HCT116 (cell line): ENCODE results near the gene MYO10. TPM values are rescaled to one million over a fixed set of nuclear protein-coding genes. Genes with fewer than 3 reads are reported as not detected.

ENCODE experiments used
- ATAC-seq: fragments of 200-7000 bp; cut with Tn5 transposase; 2 replicates; pipeline ENCODE4 v1.9.1; 2020; ENCODE audit warnings: mild to moderate bottlenecking, moderate library complexity
- BruUV-seq: library from RNA; stranded (reverse); fragments of 400-500 nt; replicated peaks from 2 replicates; lab custom pipeline; 2021; lab: Mats Ljungman, UMichigan
- CTCF ChIA-PET: fragments of 300-600 bp; sonication (Branson Sonifier 250); formaldehyde crosslinking; loops from one replicate; lab custom pipeline; 2021; ENCODE audit warnings: antibody characterized with exemption; lab: Charles Lee
- POLR2A ChIA-PET: fragments of 300-600, 350-600 bp; sonication (Branson Sonifier 250); formaldehyde crosslinking; loops from one replicate; lab custom pipeline; 2021; ENCODE audit warnings: antibody characterized with exemption; lab: Charles Lee
- RAD21 ChIA-PET, 2 experiments: fragments of 300-600 bp; sonication (Branson Sonifier 250); formaldehyde crosslinking; loops; one replicate each; lab custom pipeline; 2023; ENCODE audit warnings: low total read pairs in 2 of 2; ENCODE audit not compliant: uncharacterized antibody in 2 of 2, unreplicated experiment in 2 of 2, low non-redundant PET in 1 of 2; lab: Charles Lee
- DNase-seq: peaks from one replicate; pipeline ENCODE4 v3.0.0-alpha.2; 2010; ENCODE audit warnings: low read depth, low spot score
- H2AFZ ChIP-seq: fragments of 200-600 bp; shearing (Covaris generic), sonication (generic); 2 replicates; pipeline ENCODE4 v1.6.1; 2017; ENCODE audit warnings: low read depth, mixed run types, mixed read lengths, antibody characterized with exemption, low read length; ENCODE audit not compliant: poor library complexity, severe bottlenecking
- H3K27ac ChIP-seq: 2 replicates; pipeline ENCODE4 v1.5.1; 2012; ENCODE audit warnings: low read depth, low read length
- H3K27me3 ChIP-seq: fragments of 200-600 bp; sonication (generic); 2 replicates; pipeline ENCODE4 v1.6.1; 2016; ENCODE audit warnings: mixed run types, low read length, mixed read lengths; ENCODE audit not compliant: insufficient read depth
- H3K36me3 ChIP-seq, 2 experiments: fragments of 200-500 bp in 1 of 2; fragments of 200-600 bp in 1 of 2; sonication (Bioruptor generic) in 1 of 2; sonication (generic) in 1 of 2; 2 replicates each; pipeline versions ENCODE4 v1.5.1 to v1.6.1; 2014 to 2016; ENCODE audit warnings: low read length in 2 of 2, inconsistent platforms in 1 of 2, mixed read lengths in 1 of 2, mixed run types in 1 of 2; ENCODE audit not compliant: insufficient read depth in 2 of 2, control insufficient read depth in 1 of 2
- H3K4me1 ChIP-seq, 2 experiments: fragments of 200-600 bp in 1 of 2; sonication (generic) in 1 of 2; 2 replicates each; pipeline versions ENCODE4 v1.5.1 to v1.6.1; 2012 to 2017; ENCODE audit warnings: low read length in 2 of 2, inconsistent platforms in 1 of 2, mild to moderate bottlenecking in 1 of 2, mixed read lengths in 1 of 2, mixed run types in 1 of 2, moderate library complexity in 1 of 2; ENCODE audit not compliant: insufficient read depth in 2 of 2, control insufficient read depth in 1 of 2
- H3K4me2 ChIP-seq: fragments of 200-600 bp; sonication (generic); 2 replicates; pipeline ENCODE4 v1.6.1; 2017; ENCODE audit warnings: mixed run types, low read length, mixed read lengths
- H3K4me3 ChIP-seq, 2 experiments: fragments of 200-600 bp in 1 of 2; sonication (generic) in 1 of 2; replicated peaks in 1 of 2; 2 replicates each; pipeline ENCODE4 v1.5.1; 2011 to 2016; ENCODE audit warnings: low read length in 2 of 2, control low read depth in 1 of 2, low read depth in 1 of 2, mild to moderate bottlenecking in 1 of 2, mixed read lengths in 1 of 2, mixed run types in 1 of 2
- H3K79me2 ChIP-seq: fragments of 200-600 bp; sonication (generic); 2 replicates; pipeline ENCODE4 v1.6.1; 2017; ENCODE audit warnings: mild to moderate bottlenecking, mixed run types, low read length, moderate library complexity, mixed read lengths; ENCODE audit not compliant: insufficient read depth
- H3K9ac ChIP-seq: fragments of 200-600 bp; sonication (generic); 2 replicates; pipeline ENCODE4 v1.6.1; 2016; ENCODE audit warnings: low read length, mixed read lengths
- H3K9me2 ChIP-seq: fragments of 200-600 bp; sonication (generic), shearing (Covaris generic); 2 replicates; pipeline ENCODE4 v1.6.1; 2017; ENCODE audit warnings: mixed run types, mild to moderate bottlenecking, moderate library complexity; ENCODE audit not compliant: insufficient read depth
- H3K9me3 ChIP-seq, 2 experiments: fragments of 200-500 bp in 1 of 2; fragments of 200-600 bp in 1 of 2; sonication (Bioruptor generic) in 1 of 2; sonication (generic) in 1 of 2; 2 replicates each; pipeline ENCODE4 v1.6.1; 2014 to 2017; ENCODE audit warnings: low read length in 2 of 2, mixed read lengths in 2 of 2, inconsistent platforms in 1 of 2, low read depth in 1 of 2, mild to moderate bottlenecking in 1 of 2, mixed run types in 1 of 2, moderate library complexity in 1 of 2; ENCODE audit not compliant: control insufficient read depth in 1 of 2, insufficient read depth in 1 of 2
- H4K20me1 ChIP-seq: fragments of 200-600 bp; sonication (generic), shearing (Covaris generic); 2 replicates; pipeline ENCODE4 v1.6.1; 2017; ENCODE audit warnings: mixed run types, mild to moderate bottlenecking, moderate library complexity; ENCODE audit not compliant: insufficient read depth
- ELF1 ChIP-seq: IDR thresholded peaks from 2 replicates; pipeline ENCODE4 v1.6.1; 2012; ENCODE audit warnings: low read depth, borderline replicate concordance
- EZH2 ChIP-seq: fragments of 200-600 bp; sonication (generic); IDR thresholded peaks from 2 replicates; pipeline ENCODE4 v1.6.1; 2017; ENCODE audit warnings: antibody characterized with exemption, mixed run types
- FOSL1 ChIP-seq: IDR thresholded peaks from 2 replicates; pipeline ENCODE4 v1.6.1; 2012; ENCODE audit warnings: low read depth
- SIN3A ChIP-seq: IDR thresholded peaks from 2 replicates; pipeline ENCODE4 v1.6.1; 2012; ENCODE audit warnings: low read depth
- ZBTB33 ChIP-seq: IDR thresholded peaks from 2 replicates; pipeline ENCODE4 v1.6.1; 2011; ENCODE audit warnings: mild to moderate bottlenecking, low read length, moderate library complexity; ENCODE audit not compliant: insufficient replicate concordance; ENCODE audit errors: extremely low read depth
- intact Hi-C: fragments of 100-400 bp; cut with micrococcal nuclease; formaldehyde crosslinking; loops from 2 replicates; pipeline ENCODE4 v1.10.0; 2022
- total RNA-seq: library from RNA; stranded (reverse); gene quantifications from one replicate; pipeline ENCODE4 v1.2.1, GENCODE V29; 2021; ENCODE audit not compliant: unreplicated experiment
- TF ChIP-seq, protein P1 (sequence below), 3 experiments: fragments of 200-600 bp in 1 of 3; sonication (generic) in 1 of 3; IDR thresholded peaks in 2 of 3; conservative IDR thresholded peaks in 1 of 3; 2 replicates each; pipeline ENCODE4 v1.5.1; 2012 to 2017; ENCODE audit warnings: low read depth in 2 of 3, low read length in 2 of 3, antibody characterized with exemption in 1 of 3, borderline replicate concordance in 1 of 3, control low read depth in 1 of 3, mild to moderate bottlenecking in 1 of 3, mixed read lengths in 1 of 3, mixed run types in 1 of 3, moderate library complexity in 1 of 3; ENCODE audit not compliant: insufficient read depth in 1 of 3
- TF ChIP-seq, protein P2 (sequence below): IDR thresholded peaks from 2 replicates; pipeline ENCODE4 v1.6.1; 2012

Gene MYO10
- total RNA-seq, 1 experiment from 2014 or later, result 34.9 TPM

GRCh38 chr5:16886366-16886736, 49.7 kb downstream of the MYO10 start:
- H4K20me1 ChIP-seq, result no peaks in the 10 kb centered on the region
- ATAC-seq, result no peak
- intact Hi-C loops, result no loop called here
- H3K79me2 ChIP-seq, result peaks cover 79% of the 10 kb centered on the region
- peaks cover 71 to 80% of the 10 kb centered on the region in 2 experiments for H3K4me1 ChIP-seq
- H3K9me3 ChIP-seq, result no peaks in the 10 kb centered on the region
- H3K27me3 ChIP-seq, result no peaks in the 10 kb centered on the region
- ChIA-PET POLR2A (no interaction called here), RAD21 (no interaction called here), CTCF (no interaction called here)
- BruUV-seq, result no TSS peak
- no peak for DNase-seq
- no peak overlapping the region for H2AFZ ChIP-seq
- no peak for TF ChIP-seq ZBTB33
- TF ChIP-seq, protein P1, sequence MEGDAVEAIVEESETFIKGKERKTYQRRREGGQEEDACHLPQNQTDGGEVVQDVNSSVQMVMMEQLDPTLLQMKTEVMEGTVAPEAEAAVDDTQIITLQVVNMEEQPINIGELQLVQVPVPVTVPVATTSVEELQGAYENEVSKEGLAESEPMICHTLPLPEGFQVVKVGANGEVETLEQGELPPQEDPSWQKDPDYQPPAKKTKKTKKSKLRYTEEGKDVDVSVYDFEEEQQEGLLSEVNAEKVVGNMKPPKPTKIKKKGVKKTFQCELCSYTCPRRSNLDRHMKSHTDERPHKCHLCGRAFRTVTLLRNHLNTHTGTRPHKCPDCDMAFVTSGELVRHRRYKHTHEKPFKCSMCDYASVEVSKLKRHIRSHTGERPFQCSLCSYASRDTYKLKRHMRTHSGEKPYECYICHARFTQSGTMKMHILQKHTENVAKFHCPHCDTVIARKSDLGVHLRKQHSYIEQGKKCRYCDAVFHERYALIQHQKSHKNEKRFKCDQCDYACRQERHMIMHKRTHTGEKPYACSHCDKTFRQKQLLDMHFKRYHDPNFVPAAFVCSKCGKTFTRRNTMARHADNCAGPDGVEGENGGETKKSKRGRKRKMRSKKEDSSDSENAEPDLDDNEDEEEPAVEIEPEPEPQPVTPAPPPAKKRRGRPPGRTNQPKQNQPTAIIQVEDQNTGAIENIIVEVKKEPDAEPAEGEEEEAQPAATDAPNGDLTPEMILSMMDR (IDR thresholded peaks at IDR 0.05 in 2 of 3, conservative IDR thresholded peaks at IDR 0.05 in 1 of 3; ENCODE audit: borderline replicate concordance in 1 of 3, insufficient read depth in 1 of 3, low read depth in 2 of 3, low read length in 2 of 3), result no peak
- no peak for TF ChIP-seq FOSL1
- no peak for TF ChIP-seq SIN3A
- TF ChIP-seq, protein P2, sequence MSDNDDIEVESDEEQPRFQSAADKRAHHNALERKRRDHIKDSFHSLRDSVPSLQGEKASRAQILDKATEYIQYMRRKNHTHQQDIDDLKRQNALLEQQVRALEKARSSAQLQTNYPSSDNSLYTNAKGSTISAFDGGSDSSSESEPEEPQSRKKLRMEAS, result no peak
- no peak for TF ChIP-seq EZH2
- TF ChIP-seq ELF1, result no peak
- no peak overlapping the region for H3K9ac ChIP-seq
- no peak overlapping the region for H3K4me3 ChIP-seq
- H3K27ac ChIP-seq, result no peak overlapping the region
- H3K4me2 ChIP-seq, result no peak overlapping the region
- H3K36me3 ChIP-seq, result no peaks in the 10 kb centered on the region
- no peaks in the 10 kb centered on the region for H3K9me2 ChIP-seq
